ENCODE data around the gene SMIM22. TPM values are rescaled to one million over a fixed set of nuclear protein-coding genes. Genes with fewer than 3 reads are reported as not detected.

SMIM22 gene
- total and polyA plus RNA-seq, 2 donors (not counting 3 experiments of a cell fraction or from before 2014, with no cell fraction given): not detected

DNA sequence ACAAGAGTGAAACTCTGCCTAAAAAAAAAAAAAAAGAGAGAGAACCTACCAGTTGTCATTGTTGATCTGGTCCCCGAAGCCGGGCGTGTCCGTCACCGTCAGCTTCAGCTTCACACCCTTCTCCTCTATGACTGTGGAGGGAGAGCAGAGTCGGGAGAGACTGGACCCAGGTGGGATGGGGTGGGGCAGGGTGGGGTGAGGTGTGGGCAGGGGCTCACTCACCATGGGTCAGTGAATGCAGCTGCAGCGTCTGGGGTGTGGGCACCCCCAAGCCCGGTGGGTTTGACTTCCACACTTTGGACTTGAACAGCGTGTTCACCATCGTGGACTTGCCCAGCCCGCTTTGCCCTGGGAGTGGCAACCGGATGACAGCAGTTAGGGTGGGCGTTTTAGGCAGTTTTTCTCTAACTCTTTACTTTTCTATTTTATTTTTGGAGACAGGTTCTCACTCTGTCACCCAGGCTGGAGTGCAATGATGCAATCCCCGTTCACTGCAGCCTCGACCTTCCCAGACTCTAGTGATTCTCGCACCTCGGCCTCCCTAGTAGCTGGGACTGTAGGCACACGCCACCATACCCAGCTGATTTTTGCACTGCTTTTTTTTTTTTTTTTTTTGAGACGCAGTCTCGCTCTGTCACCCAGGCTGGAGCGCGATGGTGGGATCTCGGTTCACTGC is 9.3 kb upstream of the SMIM22 start:
- Histone ChIP-seq H3K9me3 (replicated peaks; ENCODE audit: control insufficient read depth, insufficient read depth, low read length) (no peaks in the 10 kb centered on the region), H3K4me2 (ENCODE audit: insufficient read depth, low read length) (no peak overlapping the region), H3K4me1 (ENCODE audit: control insufficient read depth, extremely low read depth, insufficient read depth, low read length) (no peaks in the 10 kb centered on the region), H3K27ac (ENCODE audit: insufficient read depth, low read depth, low read length) (no peak overlapping the region), H3K9me1 (replicated peaks; ENCODE audit: control insufficient read depth, extremely low read depth, insufficient read depth, low read length) (no peaks in the 10 kb centered on the region), H3K79me2 (ENCODE audit: control insufficient read depth, insufficient read depth, low read length) (no peaks in the 10 kb centered on the region), H3K36me3 (ENCODE audit: control insufficient read depth in 2 of 2, extremely low read depth in 1 of 2, insufficient read depth in 2 of 2, low read length in 2 of 2) (no peaks in the 10 kb centered on the region), H3K27me3 (ENCODE audit: control insufficient read depth in 2 of 2, insufficient read depth in 2 of 2, low read length in 2 of 2) (no peaks in the 10 kb centered on the region), H3K9ac (replicated peaks; ENCODE audit: extremely low read depth, insufficient read depth, low read length) (no peak overlapping the region), H4K20me1 (replicated peaks; ENCODE audit: control insufficient read depth, extremely low read depth, insufficient read depth, low read length) (no peaks in the 10 kb centered on the region), H2AFZ (ENCODE audit: low read depth, low read length) (no peak overlapping the region), H3K4me3 (replicated peaks in 1 of 3; ENCODE audit: insufficient read depth in 1 of 3, low read depth in 1 of 3, low read length in 3 of 3) (no peak overlapping the region)
- no peak for TF ChIP-seq FOS (IDR thresholded peaks at IDR 0.05; ENCODE audit: borderline replicate concordance, insufficient read depth, low read length)
- no peak for TF ChIP-seq EZH2 (IDR thresholded peaks at IDR 0.05; ENCODE audit: borderline replicate concordance, low read depth, low read length, severe bottlenecking)
- TF ChIP-seq POLR2A (IDR thresholded peaks at IDR 0.05; ENCODE audit: low read depth, low read length): no peak
- intact Hi-C loops (cut with micrococcal nuclease): no loop called here
- ChIA-PET POLR2A (no interaction called here), CTCF (interaction anchor here (0.6 kb wide), 1 partner anchor 17 kb away, joined by 3 read pairs; no protein-coding TSS in a partner anchor)
- BruUV-seq (replicated peaks): no TSS peak
- DNase-seq (ENCODE audit: low read depth, low spot score): no peak
- dilution Hi-C loops (cut with MboI; ENCODE audit: extremely low pct_ligation_motif_present, low sequenced_read_pairs): no loop called here
- no peak for FAIRE-seq

DNA sequence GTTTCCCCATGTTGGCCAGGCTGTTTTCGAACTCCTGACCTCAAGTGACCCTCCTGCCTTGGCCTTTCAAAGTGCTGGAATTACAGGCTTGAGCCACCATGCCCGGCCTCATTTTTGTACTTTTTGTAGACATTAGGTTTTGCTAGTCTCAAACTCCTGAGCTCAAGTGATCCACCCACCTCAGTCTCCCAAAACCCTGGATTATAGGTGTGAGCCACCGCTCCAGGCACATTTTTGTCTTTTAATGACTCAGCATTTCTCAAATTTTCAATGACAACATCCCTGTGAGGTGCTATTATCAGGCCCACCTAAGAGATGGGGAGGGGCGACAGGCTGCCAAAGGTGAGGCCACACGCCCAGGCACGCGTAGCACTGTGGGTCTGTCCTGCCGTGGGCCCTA is 8.1 kb upstream of the SMIM22 start:
- TF ChIP-seq GATA2 (IDR thresholded peaks at IDR 0.05; ENCODE audit: insufficient read depth, insufficient read length, low read depth, low read length): no peak
- no peak for TF ChIP-seq FOS (IDR thresholded peaks at IDR 0.05; ENCODE audit: borderline replicate concordance, insufficient read depth, low read length)
- no peak for TF ChIP-seq POLR2AphosphoS5 (IDR thresholded peaks at IDR 0.05; ENCODE audit: insufficient read depth, low read depth, low read length)
- TF ChIP-seq, protein P1, sequence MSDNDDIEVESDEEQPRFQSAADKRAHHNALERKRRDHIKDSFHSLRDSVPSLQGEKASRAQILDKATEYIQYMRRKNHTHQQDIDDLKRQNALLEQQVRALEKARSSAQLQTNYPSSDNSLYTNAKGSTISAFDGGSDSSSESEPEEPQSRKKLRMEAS (IDR thresholded peaks at IDR 0.05; ENCODE audit: insufficient read depth, insufficient read length): no peak
- TF ChIP-seq, protein P2, sequence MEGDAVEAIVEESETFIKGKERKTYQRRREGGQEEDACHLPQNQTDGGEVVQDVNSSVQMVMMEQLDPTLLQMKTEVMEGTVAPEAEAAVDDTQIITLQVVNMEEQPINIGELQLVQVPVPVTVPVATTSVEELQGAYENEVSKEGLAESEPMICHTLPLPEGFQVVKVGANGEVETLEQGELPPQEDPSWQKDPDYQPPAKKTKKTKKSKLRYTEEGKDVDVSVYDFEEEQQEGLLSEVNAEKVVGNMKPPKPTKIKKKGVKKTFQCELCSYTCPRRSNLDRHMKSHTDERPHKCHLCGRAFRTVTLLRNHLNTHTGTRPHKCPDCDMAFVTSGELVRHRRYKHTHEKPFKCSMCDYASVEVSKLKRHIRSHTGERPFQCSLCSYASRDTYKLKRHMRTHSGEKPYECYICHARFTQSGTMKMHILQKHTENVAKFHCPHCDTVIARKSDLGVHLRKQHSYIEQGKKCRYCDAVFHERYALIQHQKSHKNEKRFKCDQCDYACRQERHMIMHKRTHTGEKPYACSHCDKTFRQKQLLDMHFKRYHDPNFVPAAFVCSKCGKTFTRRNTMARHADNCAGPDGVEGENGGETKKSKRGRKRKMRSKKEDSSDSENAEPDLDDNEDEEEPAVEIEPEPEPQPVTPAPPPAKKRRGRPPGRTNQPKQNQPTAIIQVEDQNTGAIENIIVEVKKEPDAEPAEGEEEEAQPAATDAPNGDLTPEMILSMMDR (IDR thresholded peaks at IDR 0.05; ENCODE audit: extremely low read depth in 1 of 2, insufficient read depth in 1 of 2, low read depth in 1 of 2, low read length in 2 of 2): no peak
- no peak for TF ChIP-seq EZH2 (IDR thresholded peaks at IDR 0.05; ENCODE audit: borderline replicate concordance, low read depth, low read length, severe bottlenecking)
- TF ChIP-seq POLR2A (IDR thresholded peaks at IDR 0.05; ENCODE audit: low read depth, low read length): no peak
- TF ChIP-seq JUN (IDR thresholded peaks at IDR 0.05; ENCODE audit: borderline replicate concordance, insufficient read depth, insufficient read length, low read depth): no peak
- TF ChIP-seq MYC (IDR thresholded peaks at IDR 0.05; ENCODE audit: low read depth, low read length): no peak
- DNase-seq (ENCODE audit: low read depth, low spot score) (no peak), FAIRE-seq (no peak)
- H3K36me3 ChIP-seq (ENCODE audit: control insufficient read depth in 2 of 2, extremely low read depth in 1 of 2, insufficient read depth in 2 of 2, low read length in 2 of 2): no peaks in the 10 kb centered on the region
- H3K27ac ChIP-seq (ENCODE audit: insufficient read depth, low read depth, low read length): no peak overlapping the region
- no TSS peak for BruUV-seq (replicated peaks)
- H2AFZ ChIP-seq (ENCODE audit: low read depth, low read length): no peak overlapping the region
- ChIA-PET POLR2A (no interaction called here), CTCF (interaction anchor here (0.6 kb wide), 1 partner anchor 43 kb away, joined by 3 read pairs; no protein-coding TSS in a partner anchor)
- no peaks in the 10 kb centered on the region for H3K9me3 ChIP-seq (replicated peaks; ENCODE audit: control insufficient read depth, insufficient read depth, low read length)
- no peaks in the 10 kb centered on the region for H3K79me2 ChIP-seq (ENCODE audit: control insufficient read depth, insufficient read depth, low read length)
- H3K4me1 ChIP-seq (ENCODE audit: control insufficient read depth, extremely low read depth, insufficient read depth, low read length): no peaks in the 10 kb centered on the region
- dilution Hi-C loops (cut with MboI; ENCODE audit: extremely low pct_ligation_motif_present, low sequenced_read_pairs): no loop called here
- H3K9me1 ChIP-seq (replicated peaks; ENCODE audit: control insufficient read depth, extremely low read depth, insufficient read depth, low read length): no peaks in the 10 kb centered on the region
- intact Hi-C loops (cut with micrococcal nuclease): no loop called here
- H3K4me2 ChIP-seq (ENCODE audit: insufficient read depth, low read length): no peak overlapping the region
- no peaks in the 10 kb centered on the region for H3K27me3 ChIP-seq (ENCODE audit: control insufficient read depth in 2 of 2, insufficient read depth in 2 of 2, low read length in 2 of 2)
- H3K9ac ChIP-seq (replicated peaks; ENCODE audit: extremely low read depth, insufficient read depth, low read length): no peak overlapping the region
- no peak overlapping the region for H3K4me3 ChIP-seq (replicated peaks in 1 of 3; ENCODE audit: insufficient read depth in 1 of 3, low read depth in 1 of 3, low read length in 3 of 3)
- no peaks in the 10 kb centered on the region for H4K20me1 ChIP-seq (replicated peaks; ENCODE audit: control insufficient read depth, extremely low read depth, insufficient read depth, low read length)

Data from endothelial cell of umbilical vein (primary cell).